SH-SY5Y (cell line): ENCODE data around the gene GRPR.

ENCODE experiments used
- GATA2 ChIP-seq: IDR thresholded peaks from 2 replicates; pipeline ENCODE4 v1.6.1; 2011; ENCODE audit warnings: mild to moderate bottlenecking, low read depth, low read length
- GATA3 ChIP-seq: IDR thresholded peaks from 2 replicates; pipeline ENCODE4 v1.6.1; 2011; ENCODE audit warnings: low read depth, mild to moderate bottlenecking, low read length, moderate library complexity

- TF ChIP-seq GATA3 (no peak), GATA2 (no peak)
These were observed 11.6 kb downstream of the GRPR start for GRCh38 chrX:16134936-16135335.
